ENCODE data around the gene DPYSL5.
"Not testable (repeated sequence)": the region's sequence is repeated elsewhere in the genome, so short reads cannot be mapped to it uniquely, and the experiment has no call there.

DPYSL5 gene, protein sequence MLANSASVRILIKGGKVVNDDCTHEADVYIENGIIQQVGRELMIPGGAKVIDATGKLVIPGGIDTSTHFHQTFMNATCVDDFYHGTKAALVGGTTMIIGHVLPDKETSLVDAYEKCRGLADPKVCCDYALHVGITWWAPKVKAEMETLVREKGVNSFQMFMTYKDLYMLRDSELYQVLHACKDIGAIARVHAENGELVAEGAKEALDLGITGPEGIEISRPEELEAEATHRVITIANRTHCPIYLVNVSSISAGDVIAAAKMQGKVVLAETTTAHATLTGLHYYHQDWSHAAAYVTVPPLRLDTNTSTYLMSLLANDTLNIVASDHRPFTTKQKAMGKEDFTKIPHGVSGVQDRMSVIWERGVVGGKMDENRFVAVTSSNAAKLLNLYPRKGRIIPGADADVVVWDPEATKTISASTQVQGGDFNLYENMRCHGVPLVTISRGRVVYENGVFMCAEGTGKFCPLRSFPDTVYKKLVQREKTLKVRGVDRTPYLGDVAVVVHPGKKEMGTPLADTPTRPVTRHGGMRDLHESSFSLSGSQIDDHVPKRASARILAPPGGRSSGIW

DNA sequence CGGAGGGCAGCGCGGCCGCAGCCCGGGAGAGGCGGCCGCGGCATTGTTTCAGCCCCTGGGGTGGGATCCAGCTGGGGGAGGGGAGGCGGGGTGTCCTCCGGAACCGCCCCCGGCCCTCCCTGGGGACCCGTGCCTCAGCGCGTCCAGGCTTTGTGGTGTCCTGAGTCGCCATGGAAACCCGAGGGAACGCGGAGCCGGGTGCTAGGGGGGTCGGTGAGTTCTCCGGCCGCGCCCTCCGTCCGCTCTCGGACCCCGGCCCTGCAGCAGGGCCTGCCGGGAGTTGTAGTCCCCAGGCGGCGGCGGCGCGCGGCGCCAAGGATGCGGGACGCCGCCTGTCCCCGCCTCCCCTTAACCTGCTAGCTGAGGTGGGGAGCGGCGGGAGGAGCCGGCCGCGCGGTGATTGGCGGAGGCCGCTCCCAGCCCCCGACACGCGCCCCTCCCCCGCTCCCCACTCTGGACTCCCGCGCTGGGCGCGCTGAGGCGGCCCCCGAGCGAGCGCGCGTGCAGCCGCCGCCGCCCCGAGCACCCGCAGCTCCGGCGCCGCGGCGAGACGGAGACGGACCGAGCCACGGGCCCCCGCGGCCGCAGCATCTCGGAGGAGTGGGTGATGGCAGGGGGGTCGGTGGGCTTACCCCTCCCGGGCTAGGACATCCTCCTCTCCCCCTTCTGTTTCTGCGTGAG lies at the start of gene DPYSL5:
Gene DPYSL5 (plus strand): TSS at position 478 of the 681 bp plus-strand sequence. CDS start 50,368 bp downstream, outside the sequence.
- no peak for TF ChIP-seq ZNF274 (IDR thresholded peaks at IDR 0.05; ENCODE audit: low read depth, low read length)
- peak within 1 kb of the TSS; percentile 29 for H3K4me3 ChIP-seq (ENCODE audit: low read length)

DNA sequence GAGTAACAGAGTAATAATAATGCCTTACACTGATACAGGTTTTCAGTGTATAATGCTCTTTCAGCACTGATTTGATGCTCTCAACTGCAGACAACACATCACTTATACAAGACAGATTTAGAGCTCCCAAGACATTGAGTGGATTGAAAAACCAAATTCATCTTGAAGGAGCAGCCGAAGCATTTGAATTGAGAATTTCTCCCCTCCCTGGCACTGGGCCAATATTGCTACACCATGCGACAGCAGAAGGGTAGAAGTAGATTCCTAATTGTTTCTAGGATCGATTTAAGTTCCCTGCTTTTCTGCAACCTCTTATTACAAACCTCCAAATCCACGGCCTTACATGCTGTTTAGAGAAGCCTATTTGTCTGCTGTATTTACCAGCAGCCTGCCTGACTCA lies 46.6 kb upstream of the DPYSL5 start:
- TF ChIP-seq ZNF274 (IDR thresholded peaks at IDR 0.05; ENCODE audit: low read depth, low read length): no peak
- no peak overlapping the region for H3K4me3 ChIP-seq (ENCODE audit: low read length)

DNA sequence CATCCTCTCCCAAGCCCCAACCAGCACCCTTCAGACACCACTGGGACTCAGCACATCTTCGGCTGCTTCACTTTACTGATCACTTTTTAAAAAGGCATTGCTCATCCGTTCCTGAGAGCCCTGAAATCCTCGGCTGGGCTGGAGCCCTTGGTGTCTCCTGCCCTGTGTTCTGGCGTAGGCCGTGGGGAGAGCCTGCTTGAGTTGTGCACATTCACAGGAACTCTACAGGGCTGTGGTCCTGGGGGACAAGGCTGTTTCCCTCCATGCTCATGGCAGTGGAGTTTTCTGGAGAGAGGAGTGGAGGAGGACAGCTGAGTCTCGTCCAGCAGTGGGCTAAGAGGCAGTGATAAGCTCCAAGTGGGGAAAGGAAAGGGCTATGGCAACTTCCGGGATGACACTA lies 46.1 kb upstream of the DPYSL5 start:
- no peak for TF ChIP-seq ZNF274 (IDR thresholded peaks at IDR 0.05; ENCODE audit: low read depth, low read length)
- H3K4me3 ChIP-seq (ENCODE audit: low read length): no peak overlapping the region

DNA sequence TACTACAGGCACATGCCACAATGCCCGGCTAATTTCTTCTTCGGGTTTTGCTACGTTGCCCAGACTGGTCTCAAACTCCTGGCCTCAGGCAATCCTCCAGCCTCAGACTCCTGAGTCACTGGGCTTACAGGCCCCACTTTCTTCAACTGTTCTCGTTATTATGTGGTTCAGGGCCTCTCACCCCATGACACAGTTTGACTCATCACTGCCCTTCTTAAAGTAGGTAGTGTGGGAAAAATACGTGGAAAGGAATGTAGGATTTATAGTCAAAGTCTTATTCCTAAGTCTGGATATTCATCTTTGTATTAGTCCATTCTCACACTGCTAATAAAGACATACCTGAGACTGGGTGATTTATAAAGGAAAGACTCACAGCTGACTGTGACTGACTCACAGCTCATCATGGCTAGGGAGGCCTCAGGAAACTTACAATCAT lies 42.7 kb upstream of the DPYSL5 start:
- no peak overlapping the region for H3K4me3 ChIP-seq (ENCODE audit: low read length)
- no peak for TF ChIP-seq ZNF274 (IDR thresholded peaks at IDR 0.05; ENCODE audit: low read depth, low read length)

DNA sequence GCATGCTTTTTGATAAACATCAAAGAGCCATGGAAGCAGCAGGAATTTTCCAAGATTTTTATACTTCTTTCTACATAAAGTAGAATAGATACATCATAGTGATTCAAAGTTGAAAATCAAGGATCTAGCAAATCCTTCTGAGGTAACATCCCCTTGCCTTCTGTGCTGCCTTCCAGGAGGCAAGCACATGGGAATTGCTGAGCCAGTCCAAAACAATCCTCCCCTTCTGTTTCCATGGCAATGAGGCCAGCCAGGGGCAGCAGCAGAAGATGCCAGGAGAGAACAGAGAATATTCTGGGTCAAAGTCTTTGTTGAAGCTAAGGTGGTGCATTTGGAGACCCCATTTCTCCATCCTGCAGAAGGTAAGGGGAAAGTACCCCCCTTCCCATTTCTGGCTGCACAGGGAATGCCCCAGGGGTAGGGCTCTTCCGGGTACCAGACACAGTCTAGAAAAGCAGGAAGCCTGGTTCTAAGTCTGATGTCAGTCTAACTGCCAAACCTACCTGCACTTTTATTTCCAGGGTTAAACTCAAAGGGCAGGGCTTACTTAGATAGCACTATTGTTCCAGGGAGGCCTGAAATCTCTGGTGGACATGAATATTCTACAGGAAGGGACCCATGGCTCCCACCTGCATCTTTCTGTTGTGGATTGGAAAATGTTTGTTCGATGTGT lies 40.0 kb upstream of the DPYSL5 start:
- H3K4me3 ChIP-seq (ENCODE audit: low read length): no peak overlapping the region

DNA sequence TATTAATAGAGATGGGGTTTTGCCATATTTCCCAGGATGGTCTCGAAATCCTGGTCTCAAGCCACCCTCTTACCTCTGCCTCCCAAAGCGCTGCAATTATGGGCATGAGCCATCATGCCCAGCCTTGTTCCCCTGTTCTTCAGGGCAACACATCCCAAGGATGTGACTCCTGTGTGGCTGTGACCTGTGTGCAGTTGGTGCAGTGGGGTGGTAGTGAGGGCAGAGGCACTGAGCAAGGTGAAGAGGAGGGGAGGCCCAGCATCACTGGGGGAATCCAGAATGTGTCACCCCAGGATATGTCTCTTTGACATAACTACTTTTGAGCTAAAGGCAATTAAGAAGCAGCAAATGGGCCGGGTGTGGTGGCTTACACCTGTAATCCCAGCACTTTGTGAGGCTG lies 38.7 kb upstream of the DPYSL5 start:
- TF ChIP-seq ZNF274 (IDR thresholded peaks at IDR 0.05; ENCODE audit: low read depth, low read length): no peak

More for the DNA sequence above, 40.0 kb upstream of the DPYSL5 start:
- no peak for TF ChIP-seq ZNF274 (IDR thresholded peaks at IDR 0.05; ENCODE audit: low read depth, low read length)

DNA sequence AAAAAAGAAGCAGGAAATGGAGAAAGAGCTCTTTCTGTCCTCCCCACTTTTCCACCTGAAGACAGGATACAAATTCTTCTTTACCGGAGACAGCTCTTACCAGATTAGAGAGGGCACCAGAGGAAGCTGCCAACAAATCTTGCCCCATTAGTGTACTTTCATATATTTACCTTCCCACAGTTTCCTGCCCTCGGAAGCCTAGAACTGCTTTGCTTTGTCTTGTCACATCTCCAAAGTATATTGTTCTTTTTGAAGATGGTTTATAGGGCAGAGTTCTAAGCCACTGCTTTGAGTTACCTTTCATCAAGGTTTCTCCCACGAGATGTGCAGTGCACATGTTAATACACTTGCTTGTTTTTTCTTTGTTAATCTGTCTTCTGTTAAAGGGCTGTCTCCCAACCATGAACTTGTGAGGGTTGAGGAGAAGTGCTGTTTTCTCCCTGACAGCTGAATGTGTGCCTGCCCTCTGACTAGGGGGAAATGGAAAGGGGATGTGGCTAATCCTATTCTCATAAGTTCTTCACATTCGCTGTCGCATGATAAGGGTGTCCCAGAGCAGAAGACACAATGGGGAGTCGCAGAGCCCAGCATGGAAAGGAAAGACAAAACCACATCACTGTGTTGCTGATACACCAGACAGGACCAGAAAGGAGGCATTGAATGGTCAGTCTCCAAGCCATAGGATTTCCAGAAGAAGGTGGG lies 37.9 kb upstream of the DPYSL5 start:
- TF ChIP-seq ZNF274 (IDR thresholded peaks at IDR 0.05; ENCODE audit: low read depth, low read length): no peak
- H3K4me3 ChIP-seq (ENCODE audit: low read length): no peak overlapping the region

More for the DNA sequence above, 38.7 kb upstream of the DPYSL5 start:
- H3K4me3 ChIP-seq (ENCODE audit: low read length): no peak overlapping the region

DNA sequence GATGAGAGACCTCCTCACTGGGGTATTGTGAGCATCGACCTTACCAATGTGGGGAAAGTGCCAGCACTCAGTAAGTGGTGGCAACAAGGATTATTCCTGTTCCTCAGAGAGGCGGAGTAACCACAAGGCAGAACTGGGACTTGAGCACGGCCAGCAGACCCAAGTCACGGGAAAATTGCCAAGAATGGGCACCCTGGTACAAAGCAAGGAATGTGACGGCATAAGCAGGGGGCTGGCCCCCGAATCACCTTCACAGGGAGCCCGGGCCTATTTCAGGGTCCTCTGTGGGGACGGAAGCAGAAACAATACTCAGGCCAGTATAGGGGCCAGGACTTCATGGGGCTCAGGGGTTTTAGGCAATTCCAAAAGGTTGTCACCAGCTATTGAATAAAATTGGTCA lies 36.7 kb upstream of the DPYSL5 start:
- no peak overlapping the region for H3K4me3 ChIP-seq (ENCODE audit: low read length)
- TF ChIP-seq ZNF274 (IDR thresholded peaks at IDR 0.05; ENCODE audit: low read depth, low read length): no peak

DNA sequence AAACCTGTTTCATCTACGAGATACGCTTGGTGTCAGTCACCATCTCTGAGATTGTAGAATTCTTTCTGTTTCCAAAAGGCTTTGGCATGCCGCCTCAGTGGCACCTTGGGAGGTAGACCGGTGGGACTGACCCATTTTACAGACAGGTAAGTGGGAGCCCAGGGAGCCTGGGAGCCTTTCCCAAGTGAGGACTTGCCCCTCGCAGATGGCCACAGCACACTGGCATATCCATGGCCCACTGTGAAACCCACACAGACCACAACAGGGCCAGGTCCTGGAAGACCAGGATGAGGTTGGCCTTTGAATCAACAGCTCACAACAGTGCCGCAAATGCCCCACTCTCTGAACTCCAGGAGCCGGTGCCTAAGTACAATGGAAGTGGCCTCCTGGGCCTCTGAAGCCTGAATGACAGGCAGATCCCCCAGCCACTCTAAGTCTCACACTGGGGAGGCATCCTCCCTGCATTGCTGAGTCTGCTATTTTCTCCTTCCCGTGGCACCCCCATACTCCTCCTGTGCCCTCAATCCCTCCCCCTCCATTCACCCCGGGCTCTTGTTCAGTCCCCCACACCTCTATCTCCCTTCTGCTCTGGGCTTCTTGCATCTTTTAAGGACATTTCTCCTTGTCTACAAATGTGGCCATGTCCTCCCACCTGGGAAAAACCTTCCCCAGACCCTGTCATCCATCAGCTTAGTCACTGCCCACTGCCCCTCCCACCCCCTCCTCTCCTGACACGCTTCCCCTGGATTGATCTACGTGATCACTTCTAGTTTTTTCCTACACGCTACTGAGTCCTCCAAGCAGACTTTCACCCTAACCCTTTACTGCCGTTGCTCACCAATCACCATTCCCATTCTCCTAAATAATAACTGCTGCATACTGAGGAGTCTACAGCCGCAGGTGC lies 35.9 kb upstream of the DPYSL5 start:
- no peak overlapping the region for H3K4me3 ChIP-seq (ENCODE audit: low read length)
- no peak for TF ChIP-seq ZNF274 (IDR thresholded peaks at IDR 0.05; ENCODE audit: low read depth, low read length)

DNA sequence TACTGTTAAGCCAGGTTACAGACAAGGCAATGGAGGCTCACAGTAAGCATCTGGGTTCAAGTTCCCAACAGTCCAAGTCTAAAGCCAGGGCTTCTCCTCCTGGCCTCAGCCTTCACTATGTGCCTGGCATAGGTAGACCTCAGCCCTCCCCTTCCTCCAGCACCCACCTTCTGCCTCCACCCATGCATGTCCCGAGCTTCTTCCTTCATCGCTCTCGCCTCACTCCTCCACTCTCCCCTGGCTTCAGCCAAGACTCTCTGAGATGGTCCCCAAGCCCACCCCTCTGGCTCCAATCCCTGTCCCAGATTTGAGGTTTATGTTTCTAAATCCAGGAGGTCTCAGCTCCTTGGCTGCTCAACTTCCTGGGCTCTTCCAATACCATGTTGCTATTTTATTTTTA lies 35.2 kb upstream of the DPYSL5 start:
- no peak for TF ChIP-seq ZNF274 (IDR thresholded peaks at IDR 0.05; ENCODE audit: low read depth, low read length)
- H3K4me3 ChIP-seq (ENCODE audit: low read length): no peak overlapping the region

DNA sequence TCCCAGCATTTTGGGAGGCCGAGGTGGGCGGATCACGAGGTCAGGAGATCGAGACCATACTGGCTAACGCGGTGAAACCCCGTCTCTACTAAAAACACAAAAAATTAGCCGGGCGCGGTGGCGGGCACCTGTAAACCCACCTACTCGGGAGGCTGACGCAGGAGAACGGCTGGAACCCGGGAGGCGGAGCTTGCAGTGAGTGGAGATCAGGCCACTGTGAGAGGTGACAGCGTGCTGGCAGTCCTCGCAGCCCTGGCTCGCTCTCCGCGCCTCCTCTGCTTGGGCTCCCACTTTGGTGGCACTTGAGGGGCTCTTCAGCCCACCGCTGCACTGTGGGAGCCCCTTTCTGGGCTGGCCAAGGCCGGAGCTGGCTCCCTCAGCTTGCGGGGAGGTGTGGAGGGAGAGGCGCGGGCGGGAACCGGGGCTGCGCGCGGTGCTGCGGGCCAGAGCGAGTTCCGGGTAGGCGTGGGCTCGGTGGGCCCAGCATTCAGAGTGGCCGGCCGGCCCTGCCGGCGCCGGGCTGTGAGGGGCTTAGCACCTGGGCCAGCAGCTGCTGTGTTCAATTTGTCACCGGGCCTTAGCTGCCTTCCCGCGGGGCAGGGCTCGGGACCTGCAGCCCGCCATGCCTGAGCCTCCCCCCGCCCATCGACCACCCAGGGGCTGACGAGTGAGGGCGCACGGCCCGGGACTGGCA lies 33.7 kb upstream of the DPYSL5 start:
- H3K4me3 ChIP-seq (ENCODE audit: low read length): not testable (repeated sequence)

DNA sequence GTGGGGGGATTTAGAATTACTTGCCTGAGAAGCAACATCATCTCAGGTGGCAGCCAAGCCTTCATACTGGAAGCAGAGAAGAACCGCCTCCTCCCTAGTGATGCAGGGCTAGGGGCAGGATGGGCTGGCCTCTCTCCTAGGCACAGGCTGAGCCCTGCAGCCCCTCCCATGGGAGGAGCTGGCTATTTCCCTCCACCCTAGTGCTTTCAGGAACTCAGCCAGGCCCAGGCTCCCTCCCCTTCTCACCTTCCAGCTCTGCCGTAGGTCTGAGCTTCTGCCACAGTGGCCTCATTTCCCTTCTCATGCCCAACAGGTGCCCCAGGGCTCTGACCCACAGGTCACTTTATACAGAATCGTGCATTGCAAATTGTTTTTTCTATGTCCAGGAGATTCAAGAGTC lies 31.0 kb upstream of the DPYSL5 start:
- H3K4me3 ChIP-seq (ENCODE audit: low read length): no peak overlapping the region
- TF ChIP-seq ZNF274 (IDR thresholded peaks at IDR 0.05; ENCODE audit: low read depth, low read length): no peak

All from GM08714 (cell line).